HepG2 (cell line): ENCODE results near the gene AADACL4. TPM values are rescaled to one million over a fixed set of nuclear protein-coding genes. Genes with fewer than 3 reads are reported as not detected.

Source experiments
- ADNP ChIP-seq: sonication (generic); formaldehyde crosslinking; IDR thresholded peaks from 2 replicates; pipeline ENCODE4 v1.4.0; 2020; ENCODE audit warnings: missing genetic modification reagents
- BCLAF1 ChIP-seq: fragments of 450-650 bp; IDR thresholded peaks from 2 replicates; pipeline ENCODE4 v1.6.1; 2017; ENCODE audit warnings: mild to moderate bottlenecking
- CCAR2 ChIP-seq: fragments of 200-400 bp; formaldehyde crosslinking; optimal IDR thresholded peaks from 2 replicates; pipeline ENCODE3; 2018; ENCODE audit warnings: low read depth, mild to moderate bottlenecking, low read length, moderate library complexity
- HMG20A ChIP-seq: IDR thresholded peaks from 2 replicates; pipeline ENCODE4 v1.6.1; 2016; ENCODE audit warnings: borderline replicate concordance
- MATR3 ChIP-seq: sonication (generic); formaldehyde crosslinking; IDR thresholded peaks from 2 replicates; pipeline ENCODE4 v1.4.0; 2020; ENCODE audit warnings: missing genetic modification reagents
- MIER2 ChIP-seq: IDR thresholded peaks from 2 replicates; pipeline ENCODE4 v1.6.1; 2016; ENCODE audit warnings: missing biosample characterization, missing genetic modification reagents
- REPIN1 ChIP-seq: sonication (generic); formaldehyde crosslinking; IDR thresholded peaks from 2 replicates; pipeline ENCODE4 v1.8.0; 2022; ENCODE audit warnings: missing genetic modification reagents, low read depth, mild to moderate bottlenecking, borderline replicate concordance
- SMC3 ChIP-seq: IDR thresholded peaks from 2 replicates; pipeline ENCODE4 v1.6.1; 2011; ENCODE audit warnings: low read length, improper control_type of control experiment
- SRY ChIP-seq: sonication (generic); formaldehyde crosslinking; IDR thresholded peaks from 2 replicates; pipeline ENCODE4 v1.8.0; 2022; ENCODE audit warnings: mild to moderate bottlenecking, missing genetic modification reagents
- ZFY ChIP-seq: sonication (generic); formaldehyde crosslinking; IDR thresholded peaks from 2 replicates; pipeline ENCODE4 v1.4.0; 2020; ENCODE audit warnings: missing genetic modification reagents
- ZNF605 ChIP-seq: sonication (generic); formaldehyde crosslinking; IDR thresholded peaks from 2 replicates; pipeline ENCODE4 v1.8.0; 2022; ENCODE audit warnings: mild to moderate bottlenecking, missing genetic modification reagents
- ZNF609 ChIP-seq: sonication (generic); formaldehyde crosslinking; IDR thresholded peaks from 2 replicates; pipeline ENCODE4 v1.4.0; 2020; ENCODE audit warnings: mild to moderate bottlenecking, missing genetic modification reagents, borderline replicate concordance
- ZNF674 ChIP-seq: sonication (generic); formaldehyde crosslinking; IDR thresholded peaks from 2 replicates; pipeline ENCODE4 v1.5.0; 2020; ENCODE audit warnings: low read depth, mild to moderate bottlenecking, missing genetic modification reagents
- ZZZ3 ChIP-seq: sonication (generic); formaldehyde crosslinking; IDR thresholded peaks from 2 replicates; pipeline ENCODE4 v1.4.0; 2020; ENCODE audit warnings: missing genetic modification reagents, mild to moderate bottlenecking, borderline replicate concordance
- polyA plus RNA-seq, 8 experiments: library from polyadenylated mRNA; depleted of rRNA in 3 of 8; stranded (reverse) in 7 of 8; unstranded in 1 of 8; fragments of >200 nt; fragmentation: Illumina TruSeq in 4 of 8; extraction: Trizol in 4 of 8; gene quantifications; 2 replicates each; pipeline versions ENCODE4 v1.2.1 to v1.2.3, GENCODE V29; 2011 to 2016; ENCODE audit warnings: low read depth in 4 of 8, missing spikeins in 1 of 8, mixed read lengths in 1 of 8; ENCODE audit not compliant: insufficient read depth in 1 of 8
- total RNA-seq, 5 experiments: library from RNA; depleted of rRNA; stranded (reverse); fragments of >200 nt; fragmentation: Illumina TruSeq; extraction: Trizol; gene quantifications; 2 replicates each; pipeline ENCODE4 v1.2.3, GENCODE V29; 2016; ENCODE audit warnings: low read depth in 1 of 5
- TF ChIP-seq, protein P1 (sequence below): sonication (generic); formaldehyde crosslinking; conservative IDR thresholded peaks from 2 replicates; pipeline ENCODE4 v1.4.0; 2020; ENCODE audit warnings: mild to moderate bottlenecking, missing genetic modification reagents, moderate library complexity
- TF ChIP-seq, protein P2 (sequence below): sonication (generic); formaldehyde crosslinking; IDR thresholded peaks from 2 replicates; pipeline ENCODE4 v1.4.0; 2020; ENCODE audit warnings: missing genetic modification reagents

AADACL4 gene
- total and polyA plus RNA-seq, 2 of the 13 experiments (the other 11 are each of a cell fraction or from before 2014, with no cell fraction given), result not detected

- TF ChIP-seq ZNF609 (CRISPR knock-in tag) (peak; percentile 93), ZFY (CRISPR knock-in tag) (no peak), BCLAF1 (no peak), SRY (CRISPR knock-in tag) (no peak), ZNF674 (CRISPR knock-in tag) (peak; percentile 81; the same call in 1 of the 2 replicates), CCAR2 (no peak), HMG20A (CRISPR knock-in tag) (peak; percentile 82), ZNF605 (CRISPR knock-in tag) (peak; percentile 77), SMC3 (0 out of 2 replicates have a peak, but pooled peaks have one; percentile 1), MATR3 (no peak), ADNP (CRISPR knock-in tag) (no peak), REPIN1 (CRISPR knock-in tag) (peak; percentile 19; the same call in 1 of the 2 replicates), MIER2 (CRISPR knock-in tag) (peak; percentile 23; the same call in 1 of the 2 replicates), ZZZ3 (CRISPR knock-in tag) (no peak)
- TF ChIP-seq, protein P1, sequence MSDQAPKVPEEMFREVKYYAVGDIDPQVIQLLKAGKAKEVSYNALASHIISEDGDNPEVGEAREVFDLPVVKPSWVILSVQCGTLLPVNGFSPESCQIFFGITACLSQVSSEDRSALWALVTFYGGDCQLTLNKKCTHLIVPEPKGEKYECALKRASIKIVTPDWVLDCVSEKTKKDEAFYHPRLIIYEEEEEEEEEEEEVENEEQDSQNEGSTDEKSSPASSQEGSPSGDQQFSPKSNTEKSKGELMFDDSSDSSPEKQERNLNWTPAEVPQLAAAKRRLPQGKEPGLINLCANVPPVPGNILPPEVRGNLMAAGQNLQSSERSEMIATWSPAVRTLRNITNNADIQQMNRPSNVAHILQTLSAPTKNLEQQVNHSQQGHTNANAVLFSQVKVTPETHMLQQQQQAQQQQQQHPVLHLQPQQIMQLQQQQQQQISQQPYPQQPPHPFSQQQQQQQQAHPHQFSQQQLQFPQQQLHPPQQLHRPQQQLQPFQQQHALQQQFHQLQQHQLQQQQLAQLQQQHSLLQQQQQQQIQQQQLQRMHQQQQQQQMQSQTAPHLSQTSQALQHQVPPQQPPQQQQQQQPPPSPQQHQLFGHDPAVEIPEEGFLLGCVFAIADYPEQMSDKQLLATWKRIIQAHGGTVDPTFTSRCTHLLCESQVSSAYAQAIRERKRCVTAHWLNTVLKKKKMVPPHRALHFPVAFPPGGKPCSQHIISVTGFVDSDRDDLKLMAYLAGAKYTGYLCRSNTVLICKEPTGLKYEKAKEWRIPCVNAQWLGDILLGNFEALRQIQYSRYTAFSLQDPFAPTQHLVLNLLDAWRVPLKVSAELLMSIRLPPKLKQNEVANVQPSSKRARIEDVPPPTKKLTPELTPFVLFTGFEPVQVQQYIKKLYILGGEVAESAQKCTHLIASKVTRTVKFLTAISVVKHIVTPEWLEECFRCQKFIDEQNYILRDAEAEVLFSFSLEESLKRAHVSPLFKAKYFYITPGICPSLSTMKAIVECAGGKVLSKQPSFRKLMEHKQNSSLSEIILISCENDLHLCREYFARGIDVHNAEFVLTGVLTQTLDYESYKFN, result peak; percentile 78; the same call in 1 of the 2 replicates
- TF ChIP-seq, protein P2, sequence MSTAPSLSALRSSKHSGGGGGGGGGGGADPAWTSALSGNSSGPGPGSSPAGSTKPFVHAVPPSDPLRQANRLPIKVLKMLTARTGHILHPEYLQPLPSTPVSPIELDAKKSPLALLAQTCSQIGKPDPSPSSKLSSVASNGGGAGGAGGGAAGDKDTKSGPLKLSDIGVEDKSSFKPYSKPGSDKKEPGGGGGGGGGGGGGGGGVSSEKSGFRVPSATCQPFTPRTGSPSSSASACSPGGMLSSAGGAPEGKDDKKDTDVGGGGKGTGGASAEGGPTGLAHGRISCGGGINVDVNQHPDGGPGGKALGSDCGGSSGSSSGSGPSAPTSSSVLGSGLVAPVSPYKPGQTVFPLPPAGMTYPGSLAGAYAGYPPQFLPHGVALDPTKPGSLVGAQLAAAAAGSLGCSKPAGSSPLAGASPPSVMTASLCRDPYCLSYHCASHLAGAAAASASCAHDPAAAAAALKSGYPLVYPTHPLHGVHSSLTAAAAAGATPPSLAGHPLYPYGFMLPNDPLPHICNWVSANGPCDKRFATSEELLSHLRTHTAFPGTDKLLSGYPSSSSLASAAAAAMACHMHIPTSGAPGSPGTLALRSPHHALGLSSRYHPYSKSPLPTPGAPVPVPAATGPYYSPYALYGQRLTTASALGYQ, result peak; percentile 89
Observed at GRCh38 chr1:12618965-12619791, 24.7 kb upstream of the AADACL4 start (continued).
